HEK293T (cell line): Measurements from ENCODE around the gene MINDY4.

Source experiments
- ARNT ChIP-seq: fragments of 450-650 bp; IDR thresholded peaks from 2 replicates; pipeline ENCODE4 v1.6.1; 2017; ENCODE audit warnings: mild to moderate bottlenecking
- BHLHE40 ChIP-seq: fragments of 450-650 bp; IDR thresholded peaks from 2 replicates; pipeline ENCODE4 v1.6.1; 2016; ENCODE audit warnings: mild to moderate bottlenecking, moderate library complexity, borderline replicate concordance
- ELF4 ChIP-seq: fragments of 450-650 bp; IDR thresholded peaks from 2 replicates; pipeline ENCODE4 v1.6.1; 2017; ENCODE audit warnings: antibody characterized with exemption
- FOXA1 ChIP-seq: fragments of 450-650 bp; IDR thresholded peaks from 2 replicates; pipeline ENCODE4 v1.6.1; 2016; ENCODE audit warnings: mild to moderate bottlenecking
- FOXM1 ChIP-seq: fragments of 450-650 bp; IDR thresholded peaks from 2 replicates; pipeline ENCODE4 v1.6.1; 2017; ENCODE audit warnings: mild to moderate bottlenecking, borderline replicate concordance
- SP1 ChIP-seq: fragments of 450-650 bp; IDR thresholded peaks from 2 replicates; pipeline ENCODE4 v1.6.1; 2017
- SUZ12 ChIP-seq: fragments of 450-650 bp; IDR thresholded peaks from 2 replicates; pipeline ENCODE4 v1.6.1; 2016; ENCODE audit warnings: mild to moderate bottlenecking
- ZNF384 ChIP-seq: fragments of 450-650 bp; IDR thresholded peaks from 2 replicates; pipeline ENCODE4 v1.6.1; 2016

GRCh38 chr7:30916767-30917166 lies 145.6 kb downstream of the MINDY4 start:
- no peak for TF ChIP-seq ARNT
- TF ChIP-seq SP1 = no peak
- TF ChIP-seq SUZ12 = no peak
- no peak for TF ChIP-seq ZNF384
- TF ChIP-seq BHLHE40 = no peak
- no peak for TF ChIP-seq FOXA1
- TF ChIP-seq FOXM1 = no peak
- TF ChIP-seq ELF4 = no peak
